Iris pigment epithelial cell (primary cell): ENCODE measurements around the gene CUL2.
A peak's percentile ranks its signal among the peaks of the same experiment; 100 is the strongest.
"Not testable (repeated sequence)": the region's sequence is repeated elsewhere in the genome, so short reads cannot be mapped to it uniquely, and the experiment has no call there.

Experiments
- DNase-seq: peaks from one replicate; pipeline ENCODE4 v3.0.0-alpha.2; 2011; ENCODE audit warnings: low read depth

Gene CUL2

DNA sequence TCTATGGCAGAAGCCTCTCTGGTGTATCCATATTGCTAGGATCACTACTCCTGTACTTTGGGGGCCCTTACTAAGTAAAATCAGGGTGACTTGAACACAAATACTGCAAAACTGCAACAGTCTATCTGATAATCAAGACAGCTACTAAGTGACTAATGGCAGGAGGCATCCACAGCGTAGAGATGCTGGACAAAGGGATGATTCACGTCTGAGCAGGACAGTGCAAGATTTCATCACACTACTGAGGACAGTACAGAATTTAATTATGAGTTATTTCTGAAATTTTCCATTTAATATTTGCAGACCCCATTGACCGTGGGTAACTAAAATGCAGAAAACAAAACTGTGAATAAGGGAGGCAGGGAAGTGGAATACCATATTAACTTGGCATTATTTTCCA lies 10.4 kb downstream of the CUL2 start:
- DNase-seq = peak; percentile 92

DNA sequence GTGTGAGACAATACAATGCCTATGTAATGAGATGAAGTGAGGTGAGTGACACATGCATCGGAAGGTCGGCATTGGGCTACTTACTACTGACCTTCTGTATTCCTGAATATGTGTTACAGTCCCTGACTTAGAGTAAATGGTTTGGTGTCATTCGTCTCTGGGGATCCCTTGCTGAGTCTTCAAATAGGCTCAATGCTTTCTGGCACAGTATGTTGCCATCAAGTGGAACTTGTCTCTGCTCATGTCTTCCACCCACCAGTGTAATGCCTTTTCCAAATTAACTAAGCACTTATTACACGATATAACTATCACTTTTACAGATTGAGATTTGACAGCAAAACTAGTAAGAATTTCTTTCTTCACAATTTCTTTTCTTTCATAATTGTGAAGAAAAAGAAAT lies 10.9 kb downstream of the CUL2 start:
- no peak for DNase-seq

- no peak for DNase-seq
Measured at GRCh38 chr10:35075228-35075627, 14.9 kb downstream of the CUL2 start.

DNA sequence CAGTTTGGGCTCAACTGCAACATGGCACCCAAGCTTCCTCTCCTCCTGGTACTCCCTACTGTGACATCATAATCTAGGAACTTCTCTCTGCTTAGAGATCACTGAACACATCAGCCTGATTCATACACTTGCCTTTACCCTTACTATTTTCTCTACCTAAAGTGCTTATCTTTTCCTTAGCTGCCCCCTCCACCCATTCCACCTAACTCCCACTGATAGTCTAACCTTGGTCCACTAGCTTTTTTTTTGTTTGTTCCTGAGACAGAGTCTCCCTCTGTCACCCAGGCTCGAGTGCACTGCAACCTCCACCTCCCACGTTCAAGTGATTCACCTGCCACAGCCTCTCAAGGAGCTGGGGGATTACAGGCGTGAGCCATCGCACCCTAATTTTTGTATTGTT lies 15.9 kb downstream of the CUL2 start:
- DNase-seq = peak; percentile 54

DNA sequence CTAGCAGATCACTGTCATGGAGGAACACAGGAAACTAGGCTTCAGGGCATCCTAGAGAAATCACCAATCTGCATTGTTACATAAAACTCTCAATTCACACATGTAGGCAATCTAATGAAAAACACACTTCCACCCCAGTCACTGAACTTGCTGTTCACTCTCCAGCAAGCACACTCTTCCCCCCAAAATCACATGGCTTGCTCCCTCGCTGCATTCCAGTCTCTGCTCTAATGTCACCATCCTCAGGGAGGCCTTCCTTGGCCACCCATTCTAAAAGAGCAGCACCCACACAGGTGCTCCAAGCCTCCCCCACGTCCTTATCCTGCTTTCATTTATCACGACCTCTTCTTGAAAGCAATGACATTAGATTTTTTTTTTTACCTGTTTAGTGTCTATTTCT lies 19.6 kb downstream of the CUL2 start:
- DNase-seq = no peak

DNA sequence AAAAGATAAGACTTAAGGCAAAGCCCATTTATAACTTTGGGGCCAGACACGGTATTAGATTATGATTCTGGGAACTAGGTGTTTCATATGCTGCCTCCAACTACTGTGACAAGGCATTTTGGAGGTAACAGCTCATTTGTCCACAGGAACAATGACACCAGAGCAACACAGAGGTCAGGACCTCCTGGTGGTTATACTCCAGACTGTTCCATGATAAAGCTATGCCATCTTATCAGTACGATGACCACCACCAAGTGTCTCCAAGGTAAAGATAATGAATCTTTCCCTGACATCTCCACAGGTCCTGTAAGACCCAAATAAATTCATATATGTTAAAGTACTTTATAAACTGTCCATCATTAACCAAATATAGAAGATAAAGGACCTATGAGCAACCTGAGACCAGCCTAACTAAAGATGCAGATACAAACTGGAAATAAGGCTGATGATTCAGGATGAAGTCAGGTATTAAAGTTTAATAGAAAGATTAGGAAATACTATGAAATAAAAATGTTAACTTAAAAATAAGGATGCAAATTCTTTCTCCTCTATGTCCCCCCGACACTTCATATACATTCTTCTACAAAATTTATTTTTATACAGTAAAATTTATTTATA lies 26.2 kb downstream of the CUL2 start:
- DNase-seq = no peak

DNA sequence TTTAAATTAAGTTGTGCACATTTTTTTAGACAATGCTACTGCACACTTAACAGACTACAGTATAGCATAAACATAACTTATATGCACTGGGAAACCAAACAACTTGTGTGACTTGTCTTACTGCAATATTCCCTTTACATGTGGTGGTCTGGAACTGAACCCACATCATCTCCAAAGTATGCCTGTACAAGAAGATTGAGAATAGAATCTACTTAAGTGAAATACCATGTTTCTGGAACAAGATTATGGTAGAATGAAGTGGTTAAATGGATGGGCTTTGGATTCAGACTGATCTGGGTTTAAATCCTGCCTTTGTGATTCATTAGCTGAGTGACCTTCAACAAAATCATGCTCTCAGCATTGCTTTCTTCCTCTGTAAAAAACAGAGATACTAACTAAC lies 30.7 kb downstream of the CUL2 start:
- DNase-seq = peak; percentile 39

DNA sequence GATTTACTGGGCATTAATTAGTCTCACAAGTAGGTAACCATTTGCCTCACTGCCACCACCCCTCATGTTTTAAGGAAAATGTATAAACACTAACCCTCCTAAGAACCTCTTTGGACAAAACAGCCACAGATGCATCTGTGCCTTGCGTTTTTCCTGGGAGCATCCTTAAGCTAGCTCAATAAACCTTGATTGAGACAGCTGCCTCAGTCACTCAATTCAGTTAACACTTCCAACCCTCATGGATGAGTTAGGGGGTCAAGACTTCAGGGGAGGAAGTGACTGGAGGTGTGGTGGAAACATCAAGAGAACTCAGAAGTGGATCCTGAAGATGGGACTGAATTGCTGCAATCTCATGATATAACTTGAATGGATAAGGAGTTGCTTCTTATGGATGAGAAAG lies 31.5 kb downstream of the CUL2 start:
- no peak for DNase-seq

- DNase-seq = peak; percentile 96
Measured at GRCh38 chr10:35058134-35058533, 32.0 kb downstream of the CUL2 start.

DNA sequence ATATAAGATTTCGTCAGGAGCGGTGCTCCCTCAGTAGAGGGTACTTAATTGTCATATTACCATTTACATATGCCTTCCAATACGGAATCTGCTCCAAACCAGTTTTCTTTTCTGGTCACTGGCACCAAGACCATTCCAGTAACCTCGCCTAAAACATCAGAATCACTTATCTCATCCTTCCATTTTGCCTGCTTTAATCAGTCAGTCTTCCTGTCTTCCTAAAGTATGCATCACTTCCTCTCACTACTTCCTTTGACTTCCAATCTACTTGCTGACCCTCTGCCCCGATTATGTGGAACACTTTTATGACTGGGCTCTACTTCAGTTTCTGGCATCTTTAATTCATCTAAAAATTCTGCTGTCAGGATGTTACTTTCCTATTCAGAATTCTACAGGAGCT lies 33.5 kb downstream of the CUL2 start:
- no peak for DNase-seq

GRCh38 chr10:35056133-35056532 lies 34.0 kb downstream of the CUL2 start:
- no peak for DNase-seq

DNA sequence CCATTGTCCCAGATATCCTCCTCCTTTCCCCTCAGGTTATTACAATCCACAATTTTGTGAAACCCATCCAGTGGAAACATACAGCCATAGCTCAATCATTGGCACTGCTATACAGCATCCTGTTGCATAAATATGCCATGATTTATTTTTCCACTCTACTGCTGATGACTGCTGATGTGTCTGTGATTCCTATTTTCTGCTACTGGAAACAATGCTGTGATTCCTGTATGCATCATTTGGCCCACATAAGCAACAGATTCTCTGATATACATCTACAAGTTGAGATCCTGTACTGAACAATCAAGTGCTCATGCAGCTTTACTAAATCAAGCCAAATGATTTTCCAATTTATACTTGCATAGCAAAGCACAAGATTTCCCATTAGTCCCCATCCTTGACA lies 39.6 kb downstream of the CUL2 start:
- no peak for DNase-seq

- no peak for DNase-seq
Measured at GRCh38 chr10:35046074-35046473, 44.1 kb downstream of the CUL2 start.

- DNase-seq = not testable (repeated sequence)
Measured at GRCh38 chr10:35045275-35045674, 44.9 kb downstream of the CUL2 start.

- DNase-seq = peak; percentile 64
Measured at GRCh38 chr10:35043796-35044344, 46.3 kb downstream of the CUL2 start.

GRCh38 chr10:35042783-35043182 lies 47.4 kb downstream of the CUL2 start:
- no peak for DNase-seq

DNA sequence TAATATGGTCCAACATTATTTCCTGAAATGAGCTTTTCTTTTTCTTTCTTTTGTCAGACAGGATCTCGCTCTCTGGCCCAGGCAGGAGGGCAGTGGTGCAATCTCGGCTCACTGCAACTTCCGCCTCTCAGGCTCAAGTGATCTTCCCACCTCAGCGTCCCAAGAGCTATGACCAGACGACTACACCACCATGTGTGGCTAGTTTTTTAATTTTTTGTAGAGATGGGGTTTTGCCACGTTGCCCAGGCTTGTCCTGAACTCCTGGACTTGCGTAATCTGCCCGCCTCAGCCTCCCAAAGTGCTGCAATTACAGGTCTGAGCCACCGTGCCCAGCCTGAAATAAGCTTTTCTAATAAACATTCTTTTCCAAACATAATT lies 48.6 kb downstream of the CUL2 start:
- DNase-seq = peak; percentile 48

DNA sequence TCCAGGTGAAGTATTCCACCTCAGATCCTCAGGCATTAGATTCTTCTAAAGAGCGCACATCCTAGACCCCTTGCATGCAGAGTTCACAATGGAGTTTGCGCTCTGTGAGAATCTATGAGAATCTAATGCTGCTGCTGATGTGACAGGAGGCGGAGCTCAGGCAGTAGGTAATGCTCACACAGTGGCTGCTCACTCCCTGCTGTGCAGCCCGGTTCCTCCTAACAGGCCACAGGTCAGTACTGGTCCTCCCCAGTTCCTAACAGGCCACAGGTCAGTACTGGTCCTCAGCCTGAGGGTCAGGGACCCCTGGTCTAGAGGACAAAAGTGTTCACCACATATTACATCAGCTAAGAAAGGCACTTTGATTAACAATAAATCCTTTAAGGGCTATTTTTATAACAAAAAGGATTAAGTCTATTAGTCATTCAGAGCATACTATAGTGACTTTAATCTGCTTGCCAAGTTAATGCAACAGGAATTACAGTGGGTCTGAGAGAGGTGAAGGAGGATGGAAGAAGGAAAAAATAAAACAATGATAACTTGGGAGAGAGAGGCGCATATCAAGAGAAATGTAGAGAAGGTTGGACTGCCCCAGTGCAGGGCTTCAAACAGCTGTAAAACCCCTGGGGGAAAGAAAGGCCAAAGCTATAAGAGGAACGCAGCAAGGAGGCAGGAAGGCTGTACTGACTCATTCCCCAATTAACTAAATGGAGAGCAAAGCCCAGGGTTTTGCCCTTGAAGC lies 49.2 kb downstream of the CUL2 start:
- DNase-seq = peak; percentile 70

GRCh38 chr10:35037104-35037503 lies 53.0 kb downstream of the CUL2 start:
- DNase-seq = no peak

DNA sequence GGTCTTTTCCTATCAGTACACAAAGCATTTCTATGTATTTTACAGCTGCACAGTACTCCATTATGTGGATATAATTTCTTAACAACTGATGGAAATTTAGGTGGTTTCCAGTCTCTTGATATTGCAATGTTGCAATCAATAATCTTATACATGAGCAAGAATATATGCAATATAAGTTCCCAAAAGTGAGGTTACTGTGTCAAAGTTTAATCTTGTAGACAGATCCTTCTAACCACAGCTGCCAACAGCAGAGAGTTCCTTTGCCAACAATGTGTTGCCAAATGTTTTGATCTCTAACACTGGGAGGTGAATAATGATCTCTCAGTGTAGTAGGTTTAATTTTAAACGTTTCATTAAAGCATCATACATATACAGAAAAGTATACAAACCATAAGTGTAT lies 54.5 kb downstream of the CUL2 start:
- peak; percentile 40 for DNase-seq

DNA sequence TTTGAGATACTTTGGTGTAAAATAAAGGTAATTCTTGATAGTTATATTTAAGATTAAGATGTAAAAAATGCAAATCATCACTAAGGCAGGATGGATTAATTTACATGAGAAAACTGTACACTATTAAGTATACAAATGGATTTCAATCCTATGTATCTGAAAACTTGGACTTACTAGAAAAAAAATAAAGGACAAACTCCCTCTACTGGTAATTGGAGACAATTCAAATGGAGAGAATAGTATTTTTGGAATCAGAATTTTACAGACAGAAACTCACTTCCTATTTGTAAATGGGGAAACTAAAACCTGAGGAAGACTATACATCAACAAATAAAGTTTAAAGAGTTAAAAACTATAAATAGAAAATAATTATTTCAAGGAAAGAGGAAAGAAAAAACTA lies 62.6 kb downstream of the CUL2 start:
- DNase-seq = no peak

DNA sequence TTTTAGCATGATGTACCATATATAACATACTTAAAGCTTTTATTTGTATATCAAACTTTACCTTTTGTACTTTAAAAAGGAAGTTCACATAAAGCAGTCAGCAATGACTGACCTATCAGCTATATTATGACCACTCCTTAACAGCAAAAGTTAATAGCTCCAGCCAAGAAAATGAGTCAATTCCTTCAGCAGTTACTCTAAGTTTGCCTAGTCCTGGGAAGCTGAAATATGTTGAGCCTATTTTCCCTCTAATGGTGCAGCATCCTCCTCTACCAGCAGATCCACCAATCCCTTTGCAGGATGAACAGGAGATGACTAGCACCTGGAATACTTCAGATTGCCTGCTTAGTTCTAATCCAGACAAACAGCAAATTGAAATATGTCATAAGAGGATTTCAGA lies 64.2 kb downstream of the CUL2 start:
- peak; percentile 72 for DNase-seq

DNA sequence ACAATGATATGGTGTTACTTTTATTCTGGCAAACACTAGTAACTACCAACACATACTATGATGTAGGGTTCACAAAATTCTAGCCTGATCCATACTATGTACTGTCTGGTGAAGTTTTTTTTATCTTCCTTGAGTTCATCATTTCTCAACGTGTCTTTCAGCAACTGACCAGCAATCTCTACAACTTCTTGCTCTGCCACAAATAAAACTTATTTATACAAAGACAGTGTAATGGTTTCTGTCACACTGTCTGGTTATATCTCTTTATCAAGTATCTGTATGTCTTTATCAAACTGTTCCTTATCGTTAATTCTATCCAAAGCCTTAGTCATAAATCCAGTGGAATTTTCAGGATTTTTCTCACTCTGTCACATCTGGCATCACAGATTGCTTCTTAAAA lies 69.7 kb downstream of the CUL2 start:
- no peak for DNase-seq
